VCaP (cell line): ENCODE measurements around the gene C16orf74.

Experiments
- H3K27ac ChIP-seq: fragments of 450-650 bp; 2 replicates; pipeline ENCODE4 v1.5.1; 2017
- TF ChIP-seq, protein P1 (sequence below): fragments of 450-650 bp; conservative IDR thresholded peaks from 2 replicates; pipeline ENCODE4 v1.5.1; 2017; ENCODE audit warnings: mild to moderate bottlenecking, moderate library complexity

Gene C16orf74

DNA sequence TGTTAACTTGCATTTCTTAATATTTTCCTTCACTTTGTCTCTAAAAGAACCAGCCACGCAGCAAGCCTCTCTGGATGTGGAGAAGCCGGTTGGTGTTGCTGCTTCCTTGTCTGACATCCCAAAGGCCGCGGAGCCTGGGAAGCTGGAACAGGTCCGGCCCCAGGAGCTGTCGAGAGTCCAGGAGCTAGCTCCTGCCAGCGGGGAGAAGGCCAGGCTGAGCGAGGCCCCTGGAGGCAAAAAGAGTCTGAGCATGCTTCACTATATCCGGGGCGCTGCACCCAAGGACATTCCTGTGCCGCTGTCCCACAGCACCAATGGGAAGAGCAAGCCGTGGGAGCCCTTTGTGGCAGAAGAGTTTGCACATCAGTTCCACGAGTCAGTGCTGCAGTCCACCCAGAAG lies 85.0 kb downstream of the C16orf74 start:
- no peak overlapping the region for H3K27ac ChIP-seq

DNA sequence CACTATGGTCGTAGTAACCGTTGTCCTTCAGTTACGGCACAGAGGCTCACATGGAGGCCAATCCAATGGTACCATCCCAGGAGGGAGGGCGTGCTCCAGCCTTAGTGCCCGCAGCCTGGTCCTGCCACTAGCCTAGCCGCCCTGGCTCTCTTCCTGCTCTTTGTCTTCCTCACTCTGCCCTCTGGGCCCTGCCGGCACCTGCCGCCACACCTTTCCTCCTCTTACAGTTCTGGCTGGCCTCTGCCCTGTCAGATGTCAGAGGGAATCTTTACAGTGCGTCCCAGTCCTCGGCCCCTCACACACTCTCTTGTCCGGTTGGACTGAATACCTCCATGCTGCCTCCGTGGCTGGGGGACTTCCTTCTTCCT lies 85.5 kb downstream of the C16orf74 start:
- no peak overlapping the region for H3K27ac ChIP-seq
- TF ChIP-seq, protein P1, sequence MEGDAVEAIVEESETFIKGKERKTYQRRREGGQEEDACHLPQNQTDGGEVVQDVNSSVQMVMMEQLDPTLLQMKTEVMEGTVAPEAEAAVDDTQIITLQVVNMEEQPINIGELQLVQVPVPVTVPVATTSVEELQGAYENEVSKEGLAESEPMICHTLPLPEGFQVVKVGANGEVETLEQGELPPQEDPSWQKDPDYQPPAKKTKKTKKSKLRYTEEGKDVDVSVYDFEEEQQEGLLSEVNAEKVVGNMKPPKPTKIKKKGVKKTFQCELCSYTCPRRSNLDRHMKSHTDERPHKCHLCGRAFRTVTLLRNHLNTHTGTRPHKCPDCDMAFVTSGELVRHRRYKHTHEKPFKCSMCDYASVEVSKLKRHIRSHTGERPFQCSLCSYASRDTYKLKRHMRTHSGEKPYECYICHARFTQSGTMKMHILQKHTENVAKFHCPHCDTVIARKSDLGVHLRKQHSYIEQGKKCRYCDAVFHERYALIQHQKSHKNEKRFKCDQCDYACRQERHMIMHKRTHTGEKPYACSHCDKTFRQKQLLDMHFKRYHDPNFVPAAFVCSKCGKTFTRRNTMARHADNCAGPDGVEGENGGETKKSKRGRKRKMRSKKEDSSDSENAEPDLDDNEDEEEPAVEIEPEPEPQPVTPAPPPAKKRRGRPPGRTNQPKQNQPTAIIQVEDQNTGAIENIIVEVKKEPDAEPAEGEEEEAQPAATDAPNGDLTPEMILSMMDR = no peak

More for the DNA sequence above, 85.0 kb downstream of the C16orf74 start:
- TF ChIP-seq, protein P1 = no peak

DNA sequence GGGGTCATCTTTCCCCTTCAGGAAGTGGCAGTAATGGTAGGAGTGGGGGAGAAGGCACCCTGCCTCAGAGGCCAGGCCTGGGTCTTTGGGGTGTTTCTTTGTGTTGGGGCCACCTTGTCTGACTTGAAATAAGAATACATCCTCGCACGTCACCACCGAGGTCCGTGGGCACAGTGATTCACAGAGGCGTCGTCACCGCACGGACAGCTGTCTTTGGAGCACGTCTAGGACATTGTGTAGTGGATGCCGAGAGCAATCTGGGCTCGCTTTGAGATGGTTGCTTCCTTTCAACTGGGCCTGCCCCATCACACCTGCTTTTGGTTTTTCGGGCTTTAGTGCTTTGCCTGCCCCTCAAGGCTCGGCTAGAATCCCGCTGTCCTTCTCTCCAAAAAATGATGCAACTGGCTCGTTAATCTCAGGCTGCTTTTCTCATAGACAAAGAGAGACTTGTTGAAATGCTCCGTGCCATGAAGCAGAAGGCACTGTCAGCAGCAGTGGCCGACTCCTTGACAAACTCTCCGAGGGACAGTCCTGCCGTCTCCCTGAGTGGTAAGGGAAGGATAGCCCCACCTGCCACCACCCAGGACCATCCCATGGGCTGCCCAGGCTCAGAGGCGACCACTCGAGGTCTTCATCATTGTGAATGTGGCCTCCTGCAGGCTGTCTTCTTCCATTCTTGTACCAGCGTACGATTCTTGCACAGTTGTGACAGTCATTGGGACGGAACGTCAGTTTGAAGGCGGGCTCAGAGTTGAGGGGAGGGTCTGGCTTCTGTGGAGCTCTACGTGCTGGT lies 86.1 kb downstream of the C16orf74 start:
- TF ChIP-seq, protein P1 = no peak
- no peak overlapping the region for H3K27ac ChIP-seq

DNA sequence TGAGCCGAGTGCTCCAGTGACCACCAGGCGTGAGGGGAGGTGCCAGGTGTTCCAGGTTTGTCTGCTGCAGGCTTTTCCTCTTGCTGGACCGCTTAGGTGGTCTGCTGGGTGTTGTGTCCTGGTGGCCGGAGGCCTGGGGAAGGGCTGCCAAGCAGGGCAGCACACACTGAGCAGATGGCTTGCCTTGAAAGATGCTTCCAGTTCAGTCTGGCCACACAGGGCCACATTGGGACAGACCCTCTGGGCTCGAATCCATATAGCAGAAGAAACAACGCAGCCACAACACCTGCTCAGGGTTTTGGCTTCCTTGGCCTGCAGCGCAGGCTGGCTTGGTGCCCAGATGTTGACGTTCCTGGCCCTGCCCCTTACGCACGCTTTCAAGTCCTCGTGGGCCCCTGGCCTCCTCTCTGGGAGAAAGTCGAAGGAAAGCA lies 87.0 kb downstream of the C16orf74 start:
- no peak overlapping the region for H3K27ac ChIP-seq
- TF ChIP-seq, protein P1 = no peak

DNA sequence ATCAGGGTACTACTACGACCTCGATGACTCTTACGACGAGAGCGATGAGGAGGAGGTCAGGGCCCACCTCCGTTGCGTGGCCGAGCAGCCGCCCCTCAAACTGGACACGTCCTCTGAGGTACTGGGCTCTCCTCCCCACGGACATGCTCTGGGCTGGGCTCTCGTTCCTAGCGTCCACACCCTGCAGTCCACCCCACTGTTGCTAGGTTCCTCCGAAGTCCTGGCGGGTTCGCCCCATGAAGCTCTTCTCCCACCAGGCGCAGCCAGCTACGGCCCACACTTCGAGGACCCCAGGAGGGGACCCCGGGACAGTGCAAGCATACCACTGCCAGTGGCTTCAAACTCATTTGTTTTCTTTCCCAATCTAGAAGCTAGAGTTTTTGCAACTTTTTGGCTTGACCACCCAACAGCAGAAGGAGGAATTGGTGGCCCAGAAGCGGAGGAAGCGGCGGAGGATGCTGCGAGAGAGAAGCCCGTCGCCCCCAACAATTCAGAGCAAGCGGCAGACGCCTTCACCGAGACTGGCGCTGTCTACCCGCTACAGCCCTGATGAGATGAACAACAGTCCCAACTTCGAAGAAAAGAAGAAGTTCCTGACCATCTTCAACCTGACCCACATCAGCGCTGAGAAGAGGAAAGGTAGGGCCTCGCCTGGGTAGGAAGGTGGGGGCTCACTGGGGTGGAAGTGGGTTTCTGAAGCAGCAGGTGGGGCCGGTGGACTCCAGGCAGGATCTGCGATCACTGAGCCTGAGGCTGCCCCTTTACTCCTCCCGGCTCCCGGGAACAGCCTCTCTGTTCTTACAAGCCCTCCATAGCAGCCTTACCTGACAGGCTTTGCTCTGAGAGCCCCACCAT lies 87.7 kb downstream of the C16orf74 start:
- TF ChIP-seq, protein P1 = no peak
- no peak overlapping the region for H3K27ac ChIP-seq

DNA sequence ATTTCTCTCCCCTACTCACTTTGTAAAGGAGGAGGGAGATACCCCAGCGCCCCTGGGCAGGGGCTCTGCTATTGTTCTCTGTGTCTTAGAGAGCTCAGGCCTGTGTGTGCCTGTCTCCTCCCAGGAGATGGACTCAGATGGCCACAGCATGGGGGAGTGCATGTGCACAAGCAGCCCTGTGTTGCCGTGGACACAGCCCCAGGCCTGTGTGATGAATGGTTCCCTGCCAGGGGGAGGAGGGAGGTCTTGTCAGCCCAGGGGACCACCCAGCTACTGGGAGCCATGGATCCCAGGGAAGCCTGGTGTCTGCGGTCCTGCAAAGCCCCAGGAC lies 88.4 kb downstream of the C16orf74 start:
- TF ChIP-seq, protein P1 = no peak
- H3K27ac ChIP-seq = no peak overlapping the region

DNA sequence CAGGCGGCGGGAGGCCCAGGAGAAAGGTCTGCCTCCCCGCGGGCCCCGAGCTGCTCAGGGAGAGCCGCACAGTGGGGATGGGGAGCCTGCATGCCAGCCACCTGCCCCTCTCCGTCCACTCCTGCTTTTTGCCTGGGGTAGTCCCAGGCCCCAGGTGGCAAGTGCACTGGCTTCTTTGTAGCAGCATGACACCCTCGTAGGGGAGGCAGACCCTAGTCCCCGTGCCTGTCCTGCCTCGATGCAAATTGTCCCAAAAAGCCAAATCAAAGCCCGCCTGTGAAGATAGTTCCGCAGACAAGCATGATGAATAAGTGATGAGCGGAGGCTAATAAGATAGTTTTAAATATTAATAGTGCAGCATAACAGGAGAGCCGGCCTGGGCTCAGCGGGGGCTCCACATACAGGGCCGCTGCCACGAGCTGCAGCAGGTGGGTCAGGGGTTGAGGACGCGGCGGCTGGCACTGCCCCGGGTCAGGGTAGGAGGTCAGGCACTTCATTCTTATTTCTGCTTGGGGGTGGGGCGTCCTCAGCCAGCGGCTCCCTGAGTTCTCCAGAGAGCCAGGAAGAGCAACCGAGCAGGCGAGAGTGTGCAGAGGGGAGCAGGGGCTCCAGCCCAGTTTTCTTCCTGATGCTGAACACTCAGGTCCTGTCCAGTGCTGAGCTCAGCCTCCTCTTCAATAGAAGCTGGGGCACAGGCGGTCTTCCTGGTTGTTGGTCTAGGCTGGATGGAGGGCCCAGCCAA lies 89.0 kb downstream of the C16orf74 start:
- no peak overlapping the region for H3K27ac ChIP-seq
- TF ChIP-seq, protein P1 = no peak
